Stimulated activated CD8-positive, alpha-beta memory T cell treated with anti-CD3 and anti-CD28 coated beads, Interleukin-4, amount 100 ng/mL, for 24 hours (primary cell): Measurements from ENCODE around the gene RAB12.

ENCODE experiments used
- DNase-seq: peaks from one replicate; pipeline ENCODE4 v3.0.0-alpha.2; 2020; ENCODE audit warnings: low read depth

RAB12 gene

DNA sequence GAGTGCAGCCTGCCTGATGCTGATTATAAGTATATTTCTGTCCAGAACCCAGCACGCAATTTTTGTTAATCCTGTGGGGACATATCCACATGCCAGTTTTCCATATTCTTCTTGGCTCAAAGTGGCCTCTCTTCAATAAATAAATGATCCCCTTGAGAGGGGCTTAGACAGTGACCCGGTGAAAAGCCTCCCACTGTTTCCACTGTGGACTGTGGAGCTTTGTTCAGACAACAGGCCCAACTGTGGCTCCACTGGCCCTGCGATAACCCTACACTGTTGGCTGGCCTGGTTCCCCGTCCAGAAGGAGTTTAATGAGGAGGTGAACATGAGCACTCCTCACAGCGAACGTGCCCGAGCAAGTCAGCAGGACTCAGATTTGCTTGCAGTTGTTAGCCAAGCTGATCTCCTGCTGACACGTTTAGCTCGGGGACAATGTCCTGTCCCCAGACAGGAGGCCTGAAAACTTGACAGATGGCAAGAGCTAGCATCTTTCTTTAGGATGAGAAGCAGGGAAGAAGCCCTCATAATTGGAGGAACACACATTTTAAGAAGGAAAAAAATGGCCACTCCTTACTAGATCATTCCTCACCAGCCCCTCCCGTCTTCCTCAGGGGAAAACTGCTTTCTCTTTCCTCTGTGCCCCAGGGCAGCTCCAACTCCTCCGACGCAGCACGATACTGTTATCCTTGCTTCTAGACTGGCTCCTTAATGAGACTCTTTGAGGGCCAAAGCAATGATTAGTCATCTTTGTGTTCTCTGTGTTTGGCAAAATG is 76.1 kb downstream of the RAB12 start:
- no peak for DNase-seq

- no peak for DNase-seq
Measured at GRCh38 chr18:8685914-8686216, 76.6 kb downstream of the RAB12 start.

GRCh38 chr18:8686611-8687010 is 77.4 kb downstream of the RAB12 start:
- DNase-seq: no peak

DNA sequence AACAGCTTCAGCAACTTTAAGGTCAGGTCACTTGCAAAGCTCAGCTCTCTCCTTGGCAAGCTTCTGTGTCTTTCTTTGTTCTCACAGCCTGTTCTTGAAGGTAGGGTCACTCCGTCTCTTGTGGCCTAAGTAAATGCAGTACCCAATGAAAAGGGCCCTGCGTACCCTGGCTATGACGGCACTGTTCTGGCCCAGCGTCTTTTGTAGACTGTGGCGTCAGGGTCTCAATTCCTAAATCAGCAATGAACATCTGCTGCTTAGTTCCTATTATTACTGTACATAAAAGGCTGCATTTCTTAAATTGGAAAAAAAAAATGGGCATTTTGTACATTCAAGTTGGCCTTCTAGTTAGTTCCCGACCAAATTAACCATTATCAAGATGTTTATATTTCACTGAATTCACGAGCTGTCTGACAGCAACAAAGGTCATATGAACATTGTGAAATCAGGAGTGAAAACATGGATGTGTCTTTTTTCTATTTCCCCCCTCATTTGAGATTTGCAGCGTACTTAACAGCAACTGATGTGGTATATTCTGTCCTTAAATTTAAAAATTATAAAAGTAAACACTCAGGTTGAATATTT is 79.1 kb downstream of the RAB12 start:
- DNase-seq: no peak

- DNase-seq: no peak
Measured at GRCh38 chr18:8688816-8689215, 79.6 kb downstream of the RAB12 start.
